Neural crest cell (in vitro differentiated cells): ENCODE results near the gene INPPL1. TPM values are rescaled to one million over a fixed set of nuclear protein-coding genes. Genes with fewer than 3 reads are reported as not detected.

Experiments
- DNase-seq: peaks from one replicate; pipeline ENCODE4 v3.0.0; 2021; ENCODE audit warnings: low read depth, mixed read lengths, low spot score
- H3K27ac Mint-ChIP-seq: one replicate; pipeline ENCODE4 v1.8.0; 2021; ENCODE audit warnings: mild to moderate bottlenecking, mixed read lengths; ENCODE audit not compliant: unreplicated experiment
- H3K27me3 Mint-ChIP-seq: 2 replicates; pipeline ENCODE4 v1.8.0; 2021; ENCODE audit warnings: low read depth, mild to moderate bottlenecking, mixed read lengths
- H3K36me3 Mint-ChIP-seq: 2 replicates; pipeline ENCODE4 v1.8.0; 2021; ENCODE audit warnings: low read depth, mild to moderate bottlenecking, mixed read lengths
- H3K4me1 Mint-ChIP-seq: 2 replicates; pipeline ENCODE4 v1.8.0; 2021; ENCODE audit warnings: mixed read lengths
- H3K4me3 Mint-ChIP-seq: one replicate; pipeline ENCODE4 v1.8.0; 2021; ENCODE audit warnings: mild to moderate bottlenecking, mixed read lengths
- H3K9me3 Mint-ChIP-seq: 2 replicates; pipeline ENCODE4 v1.8.0; 2021; ENCODE audit warnings: mixed read lengths
- CTCF ChIP-seq: fragments of 200-600 bp; sonication (generic); conservative IDR thresholded peaks from 2 replicates; pipeline ENCODE4 v1.5.0; 2021; ENCODE audit warnings: antibody characterized with exemption, mild to moderate bottlenecking
- total RNA-seq: library from RNA; stranded (reverse); gene quantifications from 2 replicates; pipeline ENCODE4 v1.2.1, GENCODE V29; 2021

INPPL1 gene
- total RNA-seq, 1 donor from 2014 or later, result 247 TPM

- H3K27ac Mint-ChIP-seq, result no peak overlapping the region
- no peak for TF ChIP-seq CTCF
- H3K4me1 Mint-ChIP-seq, result peaks cover 15% of the 10 kb centered on the region
- no peaks in the 10 kb centered on the region for H3K9me3 Mint-ChIP-seq
- no peak overlapping the region for H3K4me3 Mint-ChIP-seq
- DNase-seq, result no peak
- peaks cover 10% of the 10 kb centered on the region for H3K27me3 Mint-ChIP-seq
- H3K36me3 Mint-ChIP-seq, result peaks cover 22% of the 10 kb centered on the region
Observed at GRCh38 chr11:72233773-72234513, 9.4 kb downstream of the INPPL1 start.

GRCh38 chr11:72234514-72234830 lies 9.9 kb downstream of the INPPL1 start:
- Mint-ChIP-seq H3K4me3 (peak overlapping the region; percentile 70), H3K27ac (peak overlapping the region; percentile 60), H3K36me3 (peaks cover 17% of the 10 kb centered on the region), H3K9me3 (no peaks in the 10 kb centered on the region), H3K4me1 (peaks cover 15% of the 10 kb centered on the region), H3K27me3 (peaks cover 16% of the 10 kb centered on the region)
- DNase-seq, result no peak
- no peak for TF ChIP-seq CTCF

- Mint-ChIP-seq H3K4me3 (peak overlapping the region; percentile 70), H3K27me3 (peaks cover 16% of the 10 kb centered on the region), H3K4me1 (peaks cover 16% of the 10 kb centered on the region), H3K9me3 (no peaks in the 10 kb centered on the region), H3K36me3 (peaks cover 16% of the 10 kb centered on the region), H3K27ac (peak overlapping the region; percentile 60)
- TF ChIP-seq CTCF, result no peak
- DNase-seq, result no peak
Observed at GRCh38 chr11:72234920-72235319, 10.4 kb downstream of the INPPL1 start.

- DNase-seq, result no peak
- Mint-ChIP-seq H3K4me3 (no peak overlapping the region), H3K36me3 (peaks cover 18% of the 10 kb centered on the region), H3K4me1 (peaks cover 20% of the 10 kb centered on the region), H3K9me3 (no peaks in the 10 kb centered on the region), H3K27ac (no peak overlapping the region), H3K27me3 (peaks cover 21% of the 10 kb centered on the region)
- TF ChIP-seq CTCF, result no peak
Observed at GRCh38 chr11:72235351-72236057, 10.9 kb downstream of the INPPL1 start.

GRCh38 chr11:72236083-72236697 lies 11.6 kb downstream of the INPPL1 start:
- DNase-seq, result no peak
- H3K4me3 Mint-ChIP-seq, result peak overlapping the region; percentile 41
- TF ChIP-seq CTCF, result no peak
- H3K4me1 Mint-ChIP-seq, result peaks cover 21% of the 10 kb centered on the region
- H3K27me3 Mint-ChIP-seq, result peaks cover 27% of the 10 kb centered on the region
- H3K36me3 Mint-ChIP-seq, result peaks cover 18% of the 10 kb centered on the region
- H3K9me3 Mint-ChIP-seq, result no peaks in the 10 kb centered on the region
- H3K27ac Mint-ChIP-seq, result no peak overlapping the region
